ENCODE results near the gene GRM4.

GRM4 gene

DNA sequence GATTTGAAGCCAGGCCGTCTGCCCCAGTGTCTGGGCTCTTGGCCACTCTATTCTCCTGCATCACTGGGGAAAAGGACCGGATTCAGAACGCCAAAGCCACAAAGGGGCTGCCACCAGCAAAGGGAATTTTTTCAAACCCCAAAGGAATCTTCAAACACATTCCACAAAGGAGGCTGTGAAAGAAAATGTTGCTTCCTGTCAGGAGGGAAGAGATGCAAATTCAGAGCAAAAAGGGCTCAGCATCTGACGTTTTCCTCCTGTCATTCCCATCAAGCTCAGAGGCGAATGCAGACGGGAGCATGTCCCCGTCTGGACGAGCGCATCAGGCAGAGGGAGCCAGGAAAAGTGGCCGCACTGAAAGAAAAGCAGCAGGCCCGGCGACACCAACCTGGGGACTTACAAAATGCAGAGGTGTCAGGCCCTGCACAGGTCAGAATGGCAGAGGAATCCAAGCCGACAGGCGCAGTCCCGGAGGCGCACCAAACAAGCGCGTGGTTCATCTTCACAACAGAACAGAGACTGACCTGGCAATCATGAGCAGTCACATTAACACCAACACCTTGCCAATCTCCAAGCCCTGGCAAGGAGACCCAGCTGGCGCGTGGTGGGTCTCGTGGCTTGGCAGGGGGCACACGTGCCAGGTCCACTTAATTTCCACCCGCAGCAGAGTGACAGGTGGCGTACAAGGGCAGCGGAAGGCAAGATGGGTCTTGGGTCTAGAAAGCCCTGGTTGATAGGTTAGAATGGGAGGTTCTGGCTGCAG lies 62.8 kb downstream of the GRM4 start:
- DNase-seq: no peak

DNA sequence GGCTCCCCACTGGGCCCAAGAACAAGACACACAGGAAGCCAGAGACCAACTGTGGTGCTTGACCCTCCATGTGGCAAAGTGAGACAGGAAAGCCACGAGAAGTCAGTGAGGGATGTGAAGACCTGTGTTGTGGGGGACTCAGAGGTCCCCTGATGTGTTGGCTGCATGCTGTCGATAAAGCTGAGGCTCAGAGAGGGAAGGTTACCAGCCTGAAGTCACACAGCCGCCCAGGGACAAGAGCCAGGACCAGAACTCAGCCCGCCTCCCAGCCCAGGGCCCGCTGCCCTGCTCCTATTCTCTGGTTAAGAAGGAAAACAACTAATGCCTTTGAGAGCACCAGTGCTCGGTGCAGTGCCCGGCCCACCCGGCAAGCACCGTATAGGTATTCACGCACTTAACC lies 63.5 kb downstream of the GRM4 start:
- DNase-seq: no peak

DNA sequence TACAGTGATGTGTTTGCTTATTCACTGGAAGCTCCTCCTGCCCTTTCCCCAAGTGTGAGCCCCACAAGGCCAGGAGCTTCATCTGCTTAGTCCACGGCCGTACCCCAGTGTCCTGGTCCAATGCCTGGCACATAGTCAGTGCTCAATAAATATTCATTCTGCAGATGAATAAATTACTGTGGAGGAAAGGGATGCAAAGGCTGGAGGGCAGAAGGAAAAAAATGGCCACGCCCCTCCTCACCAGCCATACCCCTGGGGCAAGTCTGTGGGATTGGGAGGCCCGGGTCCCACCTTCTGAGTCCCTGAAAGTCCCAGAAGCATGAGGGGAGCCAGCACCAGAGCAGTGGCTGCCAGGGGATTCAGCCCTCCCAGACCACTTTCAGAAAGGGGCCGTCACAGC lies 65.5 kb downstream of the GRM4 start:
- no peak for DNase-seq

DNA sequence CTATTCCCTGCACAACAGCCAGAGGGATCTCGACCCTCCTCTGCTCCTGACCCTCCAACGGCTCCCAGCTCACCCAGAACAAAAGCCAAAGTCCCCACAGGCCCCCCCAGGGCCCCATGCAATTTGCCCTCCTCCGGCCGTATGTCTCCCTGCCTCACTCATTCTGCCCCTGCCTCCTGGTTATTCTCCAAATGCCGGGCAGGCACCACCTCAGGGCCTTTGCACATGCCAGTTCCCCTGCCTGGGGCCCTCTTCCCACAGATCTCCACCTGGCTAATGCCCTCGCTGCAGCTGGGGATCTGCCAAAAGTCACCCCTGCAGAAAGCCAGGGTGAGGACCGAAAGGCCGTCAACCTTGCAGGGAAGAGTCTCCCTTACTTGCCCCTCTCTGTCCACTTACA lies 66.0 kb downstream of the GRM4 start:
- no peak for DNase-seq

DNA sequence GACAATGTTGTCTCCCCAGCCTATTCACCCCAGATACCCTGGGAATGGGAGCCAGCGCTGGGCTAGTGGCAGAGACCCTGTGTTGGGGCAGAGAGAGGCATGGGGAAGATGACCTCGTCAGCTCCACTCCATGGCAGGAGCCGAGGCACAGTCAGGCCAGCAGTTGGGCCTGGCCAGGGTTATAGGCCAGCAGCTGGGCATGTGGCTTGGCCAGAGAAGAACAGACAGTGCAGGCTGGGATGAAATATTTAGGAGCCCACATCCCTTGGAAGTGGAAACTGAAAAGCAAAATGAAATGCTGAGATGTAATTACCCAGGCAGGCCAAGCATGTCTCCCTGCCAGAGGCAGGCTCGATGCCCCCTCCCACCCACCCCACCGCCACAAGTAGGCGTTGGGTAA lies 70.0 kb downstream of the GRM4 start:
- DNase-seq: no peak

DNA sequence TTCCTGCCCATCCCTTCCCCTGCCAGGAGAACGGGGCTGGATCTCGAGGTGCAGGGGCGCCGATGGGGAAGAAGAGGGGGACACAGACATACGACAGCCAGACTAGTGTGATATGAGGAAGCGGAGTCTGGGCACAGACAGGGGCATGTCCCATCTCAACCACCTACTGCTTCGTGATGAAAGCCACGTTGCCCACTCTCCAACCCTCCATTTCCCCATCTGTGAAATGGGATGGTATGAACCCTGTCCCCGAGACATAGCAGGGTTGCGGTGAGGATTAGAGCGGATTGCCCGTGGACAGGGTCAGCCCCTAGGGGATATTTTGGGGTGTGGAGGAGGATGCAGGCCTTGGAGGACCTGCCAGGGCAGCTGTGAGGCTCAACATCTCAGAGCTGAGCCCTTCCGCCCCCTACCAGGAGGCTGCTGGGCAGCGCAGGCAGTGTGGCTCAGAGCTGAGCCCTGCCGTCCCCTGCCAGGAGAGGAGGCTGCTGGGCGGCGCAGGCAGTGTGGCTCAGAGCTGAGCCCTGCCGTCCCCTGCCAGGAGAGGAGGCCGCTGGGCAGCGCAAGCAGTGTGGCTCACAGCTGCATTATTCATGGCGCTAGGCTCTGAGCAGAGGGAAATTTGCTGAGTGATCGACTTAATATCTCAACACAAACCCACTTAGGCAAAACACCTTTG lies 71.7 kb downstream of the GRM4 start:
- no peak for DNase-seq

DNA sequence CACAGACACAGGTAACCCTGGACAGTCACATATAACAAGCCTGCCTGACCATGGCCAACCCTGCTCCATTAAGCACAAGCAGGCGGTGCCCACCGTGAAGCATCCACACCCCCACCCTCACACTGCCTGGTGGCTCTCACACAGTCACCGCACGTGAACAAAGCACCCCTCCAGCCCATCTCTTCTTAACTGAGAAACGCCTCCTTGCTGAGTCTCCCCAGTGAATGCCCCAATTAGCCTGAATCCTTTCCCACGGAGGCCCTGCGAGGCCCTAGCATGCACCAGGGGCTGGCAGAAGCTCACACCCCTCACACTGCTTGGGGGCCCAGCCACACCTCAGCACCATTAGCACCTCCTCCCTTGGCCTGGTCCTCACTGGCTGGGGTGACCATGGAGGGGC lies 72.3 kb downstream of the GRM4 start:
- DNase-seq: no peak

DNA sequence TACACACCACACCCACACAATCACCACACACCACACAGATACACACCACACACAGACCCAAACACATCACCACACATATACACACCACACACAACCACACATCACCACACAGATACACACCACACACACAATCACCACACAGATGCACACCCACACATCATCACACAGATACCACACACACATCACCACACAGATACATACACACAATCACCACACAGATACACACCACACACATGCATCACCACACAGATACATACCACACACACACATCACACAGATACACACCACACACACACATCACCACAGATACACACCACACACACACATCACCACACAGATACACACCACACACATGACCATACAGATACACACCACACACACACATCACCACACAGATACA lies 73.2 kb downstream of the GRM4 start:
- DNase-seq: no peak

DNA sequence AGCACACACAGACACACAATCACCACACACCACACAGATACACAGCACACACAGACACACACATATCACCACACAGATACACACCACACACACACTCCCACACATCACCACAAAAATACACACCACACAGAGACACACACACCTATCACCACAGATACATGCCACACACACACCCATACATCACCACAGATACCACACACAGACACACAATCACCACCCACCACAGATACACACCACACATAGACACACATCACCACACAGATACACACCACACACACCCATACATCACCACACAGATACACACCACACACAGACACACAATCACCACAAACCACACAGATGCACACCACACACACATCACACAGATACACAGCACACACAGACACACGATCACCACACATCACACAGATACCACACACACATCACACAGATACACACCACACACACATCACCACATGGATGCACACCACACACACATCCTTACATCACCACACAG lies 74.0 kb downstream of the GRM4 start:
- DNase-seq: no peak

DNA sequence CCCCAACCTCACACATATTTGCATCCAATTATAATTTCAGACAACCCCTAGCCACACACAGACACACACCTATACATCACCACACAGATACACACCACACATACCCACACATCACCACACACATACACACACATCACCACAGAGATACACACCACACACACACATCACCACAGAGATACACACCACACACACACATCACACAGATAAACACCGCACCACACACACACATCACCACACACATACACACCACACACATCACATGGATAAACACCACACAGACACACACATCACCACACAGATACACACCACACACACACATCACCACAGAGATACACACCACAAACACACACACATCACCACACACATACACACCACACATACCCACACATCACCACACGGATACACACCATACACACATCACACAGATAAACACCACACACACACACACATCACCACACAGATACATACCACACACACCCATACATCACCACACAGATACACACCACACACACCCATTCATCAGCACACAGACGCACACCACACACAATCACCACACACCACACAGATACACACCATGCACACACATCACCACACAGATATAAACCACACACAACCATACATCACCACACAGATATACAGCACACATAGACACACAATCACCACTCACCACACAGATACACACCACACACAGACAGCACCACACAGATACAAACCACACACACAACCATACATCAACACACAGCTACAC lies 74.6 kb downstream of the GRM4 start:
- DNase-seq: no peak

DNA sequence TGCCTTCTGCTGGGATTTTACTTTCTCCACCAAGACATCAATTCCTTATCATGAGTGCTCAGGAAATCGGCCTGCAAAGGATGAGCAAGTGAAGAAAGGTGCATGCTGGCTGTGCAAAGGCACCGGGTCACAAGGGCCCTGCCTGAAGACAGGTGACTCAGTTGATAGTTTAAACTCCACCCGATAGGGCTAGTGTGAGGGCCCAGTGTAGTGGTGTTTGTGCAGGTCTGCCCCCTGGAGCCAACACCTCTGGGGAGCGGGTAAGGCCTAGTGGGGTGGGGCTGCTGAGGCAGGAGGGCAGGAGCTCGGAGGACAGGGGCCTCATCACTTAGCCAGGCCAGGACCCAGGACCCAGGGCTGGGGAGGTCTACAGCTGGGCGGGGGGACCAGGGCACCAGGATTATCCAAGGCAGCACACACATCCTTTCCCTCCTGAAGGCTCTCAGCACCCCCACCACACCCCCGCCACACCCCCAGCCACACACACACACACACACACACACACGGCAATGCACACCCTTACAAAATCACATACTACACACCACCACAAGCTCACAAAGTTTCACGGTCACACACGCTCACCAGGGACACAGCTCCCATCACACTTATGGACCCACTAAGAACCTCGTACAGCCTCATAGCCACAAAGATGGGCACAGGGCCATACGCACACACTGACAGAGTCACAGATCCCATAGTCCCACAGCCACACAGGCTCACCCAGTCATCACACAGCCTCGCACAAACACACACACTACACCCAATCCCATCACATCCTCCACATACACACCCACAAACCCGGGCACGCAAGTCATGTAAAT lies 75.4 kb downstream of the GRM4 start:
- DNase-seq: no peak

DNA sequence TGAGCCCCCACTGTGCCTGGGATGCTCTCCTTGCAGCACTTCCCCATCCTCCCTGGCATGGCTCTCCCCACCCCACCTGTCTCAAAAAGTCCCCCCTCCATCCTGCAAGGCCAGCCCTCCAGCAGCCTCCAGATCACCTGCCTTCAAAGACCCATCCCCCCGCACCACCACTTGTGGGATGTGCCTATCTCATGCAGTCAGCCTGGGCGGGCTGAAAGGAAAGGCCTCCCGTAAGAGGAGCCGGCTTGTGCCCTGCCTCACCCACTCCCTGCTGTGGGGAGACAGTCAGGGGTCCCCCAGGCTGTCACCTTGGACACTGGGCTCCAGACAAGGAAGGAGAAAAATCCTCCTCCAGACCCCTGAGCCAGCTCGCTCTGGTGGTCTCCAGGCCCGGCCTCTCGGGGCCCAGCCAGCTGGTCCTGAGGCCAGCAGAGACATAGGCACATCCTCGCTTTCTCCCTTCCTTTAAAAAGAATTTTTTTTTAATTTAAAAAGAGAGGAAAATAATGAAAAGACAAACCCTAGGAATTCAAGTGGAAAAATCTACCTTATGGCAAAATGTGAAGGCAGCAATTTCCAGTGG lies 77.3 kb downstream of the GRM4 start:
- no peak for DNase-seq

DNA sequence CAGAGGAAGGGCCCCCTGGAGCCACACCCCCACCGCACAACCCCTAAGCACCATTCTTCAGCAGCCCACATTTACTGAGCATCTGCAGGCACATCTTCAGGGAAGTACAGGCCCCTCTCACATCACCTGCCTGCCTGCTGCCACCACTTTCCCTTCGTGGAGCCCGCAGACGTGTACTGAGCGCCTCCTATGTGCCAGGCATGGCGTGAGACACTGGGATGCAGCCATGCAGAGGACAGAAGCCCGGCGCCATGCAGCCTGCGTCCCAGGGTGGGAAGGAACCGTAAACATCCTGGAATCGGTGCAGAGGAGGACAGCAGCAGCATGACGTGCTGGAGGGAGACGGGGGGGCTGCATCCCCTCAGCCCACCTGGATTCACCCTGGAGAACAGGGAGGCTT lies 78.1 kb downstream of the GRM4 start:
- no peak for DNase-seq

DNA sequence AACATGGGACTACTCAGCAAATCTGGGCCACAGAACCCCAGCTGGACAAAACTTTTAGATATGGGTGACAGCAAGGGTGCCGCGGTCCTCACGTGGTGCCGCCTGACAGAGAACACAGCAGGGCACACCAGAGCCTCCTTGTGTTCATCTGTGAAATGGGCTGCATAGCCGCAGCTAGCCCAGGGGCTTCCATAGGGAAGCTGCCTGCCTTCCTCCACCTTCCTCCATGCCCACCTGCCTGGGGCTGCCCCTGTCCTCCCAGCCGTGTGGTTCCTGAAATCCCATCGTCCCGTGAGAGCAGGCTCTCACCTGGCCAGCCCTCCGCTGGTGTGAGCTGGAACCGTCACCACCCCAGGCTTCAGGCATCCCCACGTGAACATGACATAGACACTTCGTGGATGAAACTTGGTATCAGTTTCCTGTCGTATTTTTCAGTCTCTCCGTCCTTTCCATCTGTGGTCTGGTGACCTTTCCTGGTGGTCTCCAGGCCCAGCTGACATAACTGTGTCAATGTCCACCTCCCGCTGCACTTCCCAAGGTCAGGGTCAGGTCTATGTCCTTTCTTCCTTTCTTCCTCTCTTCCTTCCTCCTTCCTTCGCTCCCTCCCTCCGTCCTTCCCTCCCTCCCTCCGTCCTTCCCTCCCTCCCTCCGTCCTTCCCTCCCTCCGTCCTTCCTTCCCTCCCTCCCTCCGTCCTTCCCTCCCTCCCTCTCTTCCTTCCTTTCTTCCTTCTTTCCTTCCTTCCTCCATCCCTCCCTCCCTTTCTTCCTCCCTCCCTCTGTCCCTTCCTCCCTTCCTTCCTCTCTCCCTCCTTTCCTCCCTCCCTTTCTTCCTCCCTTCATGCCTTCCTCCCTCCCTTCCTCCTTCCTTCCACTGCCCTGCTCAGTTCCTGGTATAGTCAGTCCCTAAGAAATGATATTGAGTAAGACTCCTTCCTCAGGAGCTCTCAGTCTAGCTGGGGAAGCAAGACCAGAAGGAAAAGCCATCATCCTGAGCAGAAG lies 78.8 kb downstream of the GRM4 start:
- DNase-seq: no peak

DNA sequence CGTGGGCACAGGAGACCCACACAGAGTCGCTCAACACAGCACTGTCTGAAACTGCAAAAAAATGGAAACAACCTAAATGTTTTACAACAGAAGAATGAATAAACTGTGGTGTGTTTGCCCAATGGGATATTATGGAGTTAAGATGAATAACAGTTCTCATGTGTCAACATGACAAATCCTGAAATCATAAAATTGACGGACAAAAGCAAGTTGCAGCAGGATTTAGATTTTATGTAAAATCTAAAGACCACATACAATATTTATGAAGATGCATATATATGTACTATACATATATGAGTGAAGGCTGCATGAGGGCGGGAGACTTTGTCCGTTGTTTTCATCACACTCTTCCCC lies 79.7 kb downstream of the GRM4 start:
- DNase-seq: no peak

DNA sequence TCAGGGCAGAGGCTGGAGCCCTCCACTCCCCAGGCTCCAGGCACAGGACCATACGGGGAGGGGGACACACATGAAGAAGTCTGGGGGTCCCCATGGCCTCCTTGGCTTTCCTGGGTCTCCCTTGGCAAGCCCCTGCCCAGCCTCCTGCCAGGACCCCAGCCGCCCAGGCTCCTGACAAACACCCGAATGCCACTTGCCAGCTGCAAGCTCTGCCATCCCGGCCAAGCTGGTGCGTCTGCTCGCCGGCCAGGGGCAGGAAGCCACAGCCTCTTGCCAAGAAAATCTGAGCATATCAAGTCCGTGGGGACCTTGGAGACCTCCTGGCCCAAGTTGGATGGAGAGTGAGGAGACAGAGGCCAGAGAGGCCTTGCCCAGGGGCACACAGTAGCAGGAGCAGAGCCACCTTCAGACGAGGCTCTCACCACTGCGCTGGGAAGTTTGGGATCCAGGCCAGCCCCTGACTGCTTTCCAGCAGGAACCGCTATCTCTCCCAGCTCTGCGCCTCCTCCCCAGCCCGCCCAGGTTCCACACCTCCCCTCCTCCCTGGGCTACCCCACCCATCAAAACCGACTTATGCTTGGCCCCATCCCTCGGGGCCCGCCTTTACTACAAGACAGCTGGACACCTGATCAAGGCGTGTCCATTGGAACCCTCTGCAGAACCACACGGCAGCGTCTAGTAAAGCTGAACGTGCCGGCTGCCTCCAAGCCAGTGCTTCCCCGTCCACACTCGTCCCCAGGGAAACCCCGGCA lies 80.2 kb downstream of the GRM4 start:
- no peak for DNase-seq

DNA sequence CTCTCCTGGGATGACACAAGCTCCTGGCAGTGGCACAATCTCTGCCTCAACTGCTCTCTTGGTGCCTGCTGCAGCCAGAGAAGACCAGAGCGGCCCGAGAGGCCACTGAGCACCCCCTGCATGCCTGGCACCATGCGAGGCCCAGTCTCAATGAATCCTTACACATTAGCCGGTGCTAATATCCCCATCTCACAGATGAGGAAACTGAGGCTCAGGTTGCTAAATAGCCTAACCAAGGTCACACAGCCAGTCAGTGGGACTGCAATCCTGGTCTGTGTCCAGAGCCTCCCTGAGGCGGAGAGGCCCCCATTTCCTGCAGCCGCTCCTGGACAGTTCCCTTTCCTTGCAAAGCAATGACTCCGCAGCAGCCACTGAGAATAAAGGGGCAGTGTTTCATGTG lies 81.2 kb downstream of the GRM4 start:
- DNase-seq: no peak

DNA sequence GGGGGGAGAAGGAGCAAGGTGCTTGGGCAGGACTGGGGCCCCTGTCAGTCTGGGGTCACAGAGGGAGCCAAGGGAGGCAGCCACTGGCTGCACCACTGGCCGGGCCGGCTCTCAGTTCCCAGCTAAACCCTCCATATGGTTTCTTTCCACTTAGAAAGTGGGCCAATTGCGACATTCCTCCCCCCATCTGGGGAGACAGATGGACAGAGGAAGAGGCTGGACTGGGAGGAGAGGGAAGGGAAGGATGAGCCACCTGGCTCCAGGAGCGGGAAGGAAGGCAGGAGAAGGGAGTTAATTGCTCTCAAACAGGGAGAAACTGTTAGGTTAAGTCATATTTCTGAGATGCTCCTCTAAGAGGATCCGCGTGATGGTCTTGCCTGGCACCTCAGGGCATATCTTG lies 82.2 kb downstream of the GRM4 start:
- no peak for DNase-seq

DNA sequence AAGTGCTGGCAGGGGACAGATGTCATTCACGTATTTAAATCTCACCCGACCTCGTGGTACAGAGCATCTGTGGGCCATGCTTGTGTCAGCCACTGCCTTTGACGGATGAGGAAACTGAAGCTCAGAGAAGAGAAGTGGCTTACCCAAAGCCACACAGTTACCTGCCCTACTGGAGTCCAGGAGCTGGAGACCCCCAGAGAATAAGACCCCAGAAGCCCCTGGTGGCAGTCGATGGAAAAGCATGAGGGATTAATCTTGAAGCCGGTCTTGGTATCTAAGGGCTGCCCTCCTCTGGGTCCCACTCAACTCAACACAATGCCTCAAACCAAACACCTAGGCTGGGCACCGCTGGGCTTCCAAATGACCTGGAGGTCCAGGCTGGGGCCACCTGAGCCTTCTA lies 83.1 kb downstream of the GRM4 start:
- DNase-seq: no peak

DNA sequence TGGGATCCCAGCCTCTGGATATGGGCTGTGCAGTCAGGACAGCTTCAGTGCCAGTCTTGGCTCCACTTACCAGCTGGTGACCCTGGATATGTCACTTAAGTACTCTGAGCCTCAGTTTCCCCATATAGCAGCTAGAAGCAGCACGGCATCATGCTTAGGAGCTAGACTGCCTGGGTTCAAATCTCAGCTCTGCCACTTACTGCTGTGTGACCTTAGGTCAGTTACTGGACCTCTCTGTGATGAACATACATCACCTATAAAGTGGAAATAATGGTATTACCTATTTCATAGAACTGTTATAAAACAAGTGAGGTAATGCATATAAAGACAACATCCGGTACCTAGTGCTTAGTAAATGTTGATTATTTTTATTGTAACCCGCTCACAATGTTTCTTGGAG lies 83.7 kb downstream of the GRM4 start:
- DNase-seq: no peak

DNA sequence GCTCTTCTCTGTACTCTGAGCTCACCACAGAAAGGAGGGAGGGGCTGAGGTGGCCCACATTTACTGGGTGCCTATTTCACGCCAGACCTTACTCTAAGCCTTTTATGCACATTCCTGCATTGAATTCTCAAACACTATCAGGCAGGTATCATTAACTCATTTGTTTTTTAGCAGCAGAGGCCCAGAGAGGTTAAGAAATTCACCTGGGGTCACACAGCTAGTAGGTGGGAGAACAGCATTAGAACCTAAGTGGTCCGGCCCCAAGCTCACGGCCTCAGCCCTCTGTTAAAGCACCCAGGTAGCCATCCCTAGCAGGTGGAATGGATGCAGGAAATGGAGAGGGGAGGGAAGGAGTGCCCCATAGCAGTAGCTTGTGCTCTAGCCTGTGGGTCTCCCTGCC lies 84.5 kb downstream of the GRM4 start:
- DNase-seq: no peak
